Measurements from ENCODE around the gene RIT1. TPM values are rescaled to one million over a fixed set of nuclear protein-coding genes. Genes with fewer than 3 reads are reported as not detected.

RIT1 gene
- total RNA-seq, 4 donors from 2014 or later: 9.6 to 16.8 (median 15.2) TPM

GRCh38 chr1:155941845-155942531, 30.8 kb upstream of the RIT1 start:
- intact Hi-C loops (cut with DNase I; ENCODE audit: low total_unique reads): no loop called here
- Histone ChIP-seq H3K27me3 (no peaks in the 10 kb centered on the region), H3K4me3 (no peak overlapping the region), H3K9me3 (no peaks in the 10 kb centered on the region), H3K36me3 (peaks cover 0 to 5% of the 10 kb centered on the region in 2 donors), H3K4me1 (peaks cover 15 to 26% of the 10 kb centered on the region in 2 donors), H3K27ac (peak overlapping the region; percentile 2 to 73 (median 68))
- ATAC-seq (no peak), DNase-seq (no peak)
- in situ Hi-C loops (cut with MboI; ENCODE audit: low sequenced_read_pairs in 4 of 4): no loop called here
- TF ChIP-seq, protein P1, sequence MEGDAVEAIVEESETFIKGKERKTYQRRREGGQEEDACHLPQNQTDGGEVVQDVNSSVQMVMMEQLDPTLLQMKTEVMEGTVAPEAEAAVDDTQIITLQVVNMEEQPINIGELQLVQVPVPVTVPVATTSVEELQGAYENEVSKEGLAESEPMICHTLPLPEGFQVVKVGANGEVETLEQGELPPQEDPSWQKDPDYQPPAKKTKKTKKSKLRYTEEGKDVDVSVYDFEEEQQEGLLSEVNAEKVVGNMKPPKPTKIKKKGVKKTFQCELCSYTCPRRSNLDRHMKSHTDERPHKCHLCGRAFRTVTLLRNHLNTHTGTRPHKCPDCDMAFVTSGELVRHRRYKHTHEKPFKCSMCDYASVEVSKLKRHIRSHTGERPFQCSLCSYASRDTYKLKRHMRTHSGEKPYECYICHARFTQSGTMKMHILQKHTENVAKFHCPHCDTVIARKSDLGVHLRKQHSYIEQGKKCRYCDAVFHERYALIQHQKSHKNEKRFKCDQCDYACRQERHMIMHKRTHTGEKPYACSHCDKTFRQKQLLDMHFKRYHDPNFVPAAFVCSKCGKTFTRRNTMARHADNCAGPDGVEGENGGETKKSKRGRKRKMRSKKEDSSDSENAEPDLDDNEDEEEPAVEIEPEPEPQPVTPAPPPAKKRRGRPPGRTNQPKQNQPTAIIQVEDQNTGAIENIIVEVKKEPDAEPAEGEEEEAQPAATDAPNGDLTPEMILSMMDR (IDR thresholded peaks at IDR 0.05 in 4 of 5, conservative IDR thresholded peaks at IDR 0.05 in 1 of 5): no peak
- no peak for TF ChIP-seq POLR2A (IDR thresholded peaks at IDR 0.05)

DNA sequence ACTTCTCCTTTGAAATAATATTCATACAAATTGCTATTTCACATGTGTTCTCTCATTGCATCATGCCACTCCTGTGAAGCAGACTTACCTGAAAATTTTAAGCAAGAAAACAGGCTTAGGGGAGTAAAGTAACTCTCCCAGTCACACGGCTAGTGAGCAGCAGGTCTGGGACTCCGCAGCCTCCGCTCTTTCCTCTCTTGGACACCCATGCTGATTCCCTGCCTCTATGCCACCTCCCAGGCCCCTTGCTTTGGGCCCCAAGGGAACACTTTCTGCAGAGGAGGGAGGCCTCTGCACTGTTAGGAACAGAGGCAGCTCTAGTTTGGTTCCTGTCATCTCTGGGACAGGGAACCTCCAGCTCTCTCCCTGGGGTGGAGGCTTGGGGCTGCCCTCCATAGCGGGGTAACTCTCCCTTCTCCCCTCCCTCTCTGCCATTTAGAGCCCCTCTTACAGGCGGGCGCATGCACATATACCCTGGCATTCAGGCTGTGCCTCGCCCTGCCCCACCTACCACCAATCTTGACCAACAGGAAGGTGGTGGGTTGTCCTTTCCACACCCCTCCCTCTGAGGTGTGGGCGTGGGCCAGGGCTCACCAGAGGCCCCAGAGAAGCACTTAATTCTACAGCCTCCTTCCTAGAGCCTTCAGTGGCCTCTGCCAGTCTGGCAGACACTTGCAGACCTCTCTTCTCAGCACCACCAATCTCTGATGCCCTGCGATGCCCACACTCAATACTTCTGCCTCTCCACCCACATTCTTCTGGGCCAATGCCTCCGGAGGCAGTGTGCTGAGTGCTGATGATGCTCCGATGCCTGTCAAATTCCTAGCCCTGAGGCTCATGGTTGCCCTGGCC, 30.1 kb upstream of the RIT1 start, which contains the start of gene RXFP4:
Gene RXFP4 (plus strand): TSS at position 646 of the 852 bp plus-strand sequence. CDS start 72 bp downstream, at position 718.
- peaks cover 15 to 26% of the 10 kb centered on the region in 2 donors for H3K4me1 ChIP-seq
- no peaks in the 10 kb centered on the region for H3K27me3 ChIP-seq
- in situ Hi-C loops (cut with MboI; ENCODE audit: low sequenced_read_pairs in 4 of 4): no loop called here
- no peak for TF ChIP-seq POLR2A (IDR thresholded peaks at IDR 0.05)
- TF ChIP-seq, protein P1 (IDR thresholded peaks at IDR 0.05 in 4 of 5, conservative IDR thresholded peaks at IDR 0.05 in 1 of 5): no peak
- peak within 1 kb of the TSS; percentile 46 to 73 (median 68) for H3K27ac ChIP-seq
- DNase-seq: no peak
- intact Hi-C loops (cut with DNase I; ENCODE audit: low total_unique reads): no loop called here
- H3K36me3 ChIP-seq: no peaks in the 10 kb centered on the region
- no peak for ATAC-seq
- H3K9me3 ChIP-seq: no peaks in the 10 kb centered on the region
- H3K4me3 ChIP-seq: no peak within 1 kb of the TSS

GRCh38 chr1:155940482-155940992, 29.4 kb upstream of the RIT1 start:
- no peak for DNase-seq
- Histone ChIP-seq H3K27ac (peak overlapping the region; percentile 46 to 73 (median 68)), H3K27me3 (no peaks in the 10 kb centered on the region), H3K36me3 (no peaks in the 10 kb centered on the region), H3K9me3 (no peaks in the 10 kb centered on the region), H3K4me3 (no peak overlapping the region), H3K4me1 (peaks cover 15 to 26% of the 10 kb centered on the region in 2 donors)
- in situ Hi-C loops (cut with MboI; ENCODE audit: low sequenced_read_pairs in 4 of 4): no loop called here
- peak; percentile 20 to 46 for ATAC-seq
- intact Hi-C loops (cut with DNase I; ENCODE audit: low total_unique reads): no loop called here
- TF ChIP-seq, protein P1 (IDR thresholded peaks at IDR 0.05 in 4 of 5, conservative IDR thresholded peaks at IDR 0.05 in 1 of 5): no peak
- TF ChIP-seq POLR2A (IDR thresholded peaks at IDR 0.05): no peak

DNA sequence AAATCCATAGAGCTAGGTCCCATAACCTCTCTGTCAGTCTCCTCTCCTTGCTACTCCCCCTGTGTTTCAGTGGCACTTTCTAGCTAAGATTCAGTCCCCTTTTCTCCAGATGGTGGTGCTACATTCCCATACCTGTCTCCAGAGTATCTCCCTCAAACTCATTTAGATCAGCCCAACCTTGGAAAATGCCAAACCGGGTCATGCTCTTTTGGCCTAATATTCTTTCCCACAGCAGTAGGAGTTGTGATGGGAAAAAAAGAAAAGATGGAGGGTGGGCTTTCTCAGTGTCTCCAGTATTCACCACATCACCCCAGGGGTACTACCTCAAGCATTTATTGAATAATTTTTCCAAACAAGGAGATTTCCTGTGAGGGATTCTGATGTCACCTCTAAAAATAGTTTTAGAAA, 27.1 kb upstream of the RIT1 start:
- Histone ChIP-seq H3K4me1 (peaks cover 25 to 33% of the 10 kb centered on the region in 2 donors), H3K9me3 (no peaks in the 10 kb centered on the region), H3K36me3 (peaks cover 0 to under 1% of the 10 kb centered on the region in 2 donors), H3K27me3 (no peaks in the 10 kb centered on the region), H3K27ac (peak overlapping the region; percentile 2 to 70 (median 62)), H3K4me3 (no peak overlapping the region)
- DNase-seq (no peak), ATAC-seq (peak; percentile 44 to 47)
- in situ Hi-C loops (cut with MboI; ENCODE audit: low sequenced_read_pairs in 4 of 4) (loop anchor here (5.0 kb wide), 2 partner anchors 49 to 54 kb away; no protein-coding TSS in a partner anchor), intact Hi-C loops (cut with DNase I; ENCODE audit: low total_unique reads) (loop anchor here (1.0 to 10.0 kb wide), 2 partner anchors 51 to 253 kb away; partner anchors contain the start of genes DAP3 and YY1AP1)
- no peak for TF ChIP-seq POLR2A (IDR thresholded peaks at IDR 0.05)
- TF ChIP-seq, protein P1 (IDR thresholded peaks at IDR 0.05 in 4 of 5, conservative IDR thresholded peaks at IDR 0.05 in 1 of 5): peak; percentile 55 to 74 (median 70)
